Smooth muscle cell of the brain vasculature (primary cell): ENCODE results near the gene KRTAP25-1.

ENCODE experiments used
- DNase-seq: peaks from one replicate; pipeline ENCODE4 v3.0.0-alpha.2; 2012; ENCODE audit warnings: low read depth, low spot score

Gene KRTAP25-1

GRCh38 chr21:30249936-30250335, 39.4 kb downstream of the KRTAP25-1 start:
- DNase-seq, result no peak

GRCh38 chr21:30248844-30249243, 40.5 kb downstream of the KRTAP25-1 start:
- no peak for DNase-seq

- DNase-seq, result no peak
Observed at GRCh38 chr21:30245061-30245460, 44.3 kb downstream of the KRTAP25-1 start.

- no peak for DNase-seq
Observed at GRCh38 chr21:30243691-30244090, 45.6 kb downstream of the KRTAP25-1 start.

GRCh38 chr21:30240661-30241060, 48.7 kb downstream of the KRTAP25-1 start:
- DNase-seq, result no peak
